Hepatocyte (in vitro differentiated cells): Measurements from ENCODE around the gene SLC17A8. TPM values are rescaled to one million over a fixed set of nuclear protein-coding genes. Genes with fewer than 3 reads are reported as not detected.
"Not testable (repeated sequence)": the region's sequence is repeated elsewhere in the genome, so short reads cannot be mapped to it uniquely, and the experiment has no call there.

Experiments used
- DNase-seq: peaks from one replicate; pipeline ENCODE4 v3.0.0-alpha.2; 2016; ENCODE audit warnings: low spot score
- H2AFZ ChIP-seq: fragments of 200-600 bp; sonication (generic); 2 replicates; pipeline ENCODE4 v1.6.0; 2016; ENCODE audit warnings: antibody characterized with exemption, mild to moderate bottlenecking
- H3K27ac ChIP-seq: fragments of 200-600 bp; sonication (generic); 2 replicates; pipeline ENCODE4 v1.5.1; 2016; ENCODE audit warnings: mild to moderate bottlenecking
- H3K27me3 ChIP-seq: fragments of 200-600 bp; sonication (generic); 2 replicates; pipeline ENCODE4 v1.6.1; 2016
- H3K36me3 ChIP-seq: fragments of 200-600 bp; sonication (generic); replicated peaks from 2 replicates; pipeline ENCODE4 v1.5.1; 2016; ENCODE audit warnings: low read depth; ENCODE audit not compliant: insufficient read depth
- H3K4me1 ChIP-seq: fragments of 200-600 bp; sonication (generic); 2 replicates; pipeline ENCODE4 v1.5.1; 2016; ENCODE audit warnings: mild to moderate bottlenecking, moderate library complexity; ENCODE audit not compliant: insufficient read depth
- H3K4me2 ChIP-seq: fragments of 200-600 bp; sonication (generic); 2 replicates; pipeline ENCODE4 v1.6.0; 2016
- H3K4me3 ChIP-seq: fragments of 200-600 bp; sonication (generic); 2 replicates; pipeline ENCODE4 v1.5.1; 2016; ENCODE audit warnings: mild to moderate bottlenecking
- H3K79me2 ChIP-seq: fragments of 200-600 bp; sonication (generic); 2 replicates; pipeline ENCODE4 v1.6.0; 2017; ENCODE audit warnings: mild to moderate bottlenecking
- H3K9me2 ChIP-seq: fragments of 200-600 bp; sonication (generic); replicated peaks from 2 replicates; pipeline ENCODE4 v1.6.0; 2017; ENCODE audit warnings: mild to moderate bottlenecking; ENCODE audit not compliant: insufficient read depth
- H3K9me3 ChIP-seq: fragments of 200-600 bp; sonication (generic); 2 replicates; pipeline ENCODE4 v1.5.1; 2016; ENCODE audit warnings: low read depth, mild to moderate bottlenecking
- H4K20me1 ChIP-seq: fragments of 200-600 bp; sonication (generic); 2 replicates; pipeline ENCODE4 v1.6.0; 2016; ENCODE audit warnings: mild to moderate bottlenecking; ENCODE audit not compliant: insufficient read depth, poor library complexity, severe bottlenecking
- EZH2 ChIP-seq: fragments of 200-600 bp; sonication (generic); IDR thresholded peaks from 2 replicates; pipeline ENCODE4 v1.6.1; 2016; ENCODE audit warnings: antibody characterized with exemption, mild to moderate bottlenecking, borderline replicate concordance
- EZH2phosphoT487 ChIP-seq: fragments of 200-600 bp; sonication (generic); IDR thresholded peaks from one replicate; pipeline ENCODE4 v1.6.1; 2018; ENCODE audit warnings: antibody characterized with exemption, mild to moderate bottlenecking, low read depth, moderate library complexity; ENCODE audit not compliant: unreplicated experiment, severe bottlenecking
- WGBS: methylation state at CpG from one replicate; pipeline ENCODE4 v1.1.6; 2016; ENCODE audit warnings: low lambda C conversion rate; ENCODE audit errors: missing lambda C conversion rate; 5-methylcytosine and 5-hydroxymethylcytosine counted together
- polyA plus RNA-seq: library from polyadenylated mRNA; unstranded; fragments of >200 nt; fragmentation: Nextera tagmentation; extraction: Ambion mirVana; gene quantifications from 2 replicates; pipeline ENCODE4 v1.2.1, GENCODE V29; 2016
- total RNA-seq: library from RNA; depleted of rRNA; stranded (reverse); fragments of >200 nt; gene quantifications from 2 replicates; pipeline ENCODE4 v1.2.3, GENCODE V29; 2014
- TF ChIP-seq, protein P1 (sequence below): fragments of 200-600 bp; sonication (generic); IDR thresholded peaks from 2 replicates; pipeline ENCODE4 v1.5.1; 2016; ENCODE audit warnings: antibody characterized with exemption, mild to moderate bottlenecking; ENCODE audit not compliant: poor library complexity

The SLC17A8 gene
- total and polyA plus RNA-seq, 2 experiments from 2014 or later: 0.10 TPM; not detected in 1

DNA sequence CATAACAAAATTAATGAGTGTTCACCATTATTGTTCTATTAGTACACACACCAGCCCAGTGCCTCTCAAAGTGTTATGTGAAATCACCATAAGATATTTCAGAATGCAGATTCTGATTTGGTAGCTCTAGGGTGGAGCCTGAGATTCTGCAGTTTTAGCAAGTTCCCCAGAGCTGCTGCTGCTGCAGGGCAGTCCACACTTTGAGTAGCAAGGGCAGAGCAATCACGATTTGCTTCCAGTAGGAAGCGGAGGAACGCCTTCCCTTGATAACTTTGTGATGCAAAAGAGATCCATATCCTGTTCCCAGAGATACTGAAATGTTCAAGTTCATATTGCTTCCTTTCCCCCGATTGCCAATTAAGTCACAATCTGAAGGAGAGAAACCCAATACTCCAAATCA lies 57.9 kb downstream of the SLC17A8 start:
- Histone ChIP-seq H2AFZ (no peak overlapping the region), H3K4me1 (no peaks in the 10 kb centered on the region), H3K79me2 (no peaks in the 10 kb centered on the region), H3K27ac (no peak overlapping the region), H3K27me3 (no peaks in the 10 kb centered on the region), H3K4me3 (no peak overlapping the region), H3K36me3 (no peaks in the 10 kb centered on the region), H3K9me2 (no peaks in the 10 kb centered on the region), H3K9me3 (no peaks in the 10 kb centered on the region), H3K4me2 (no peak overlapping the region), H4K20me1 (no peaks in the 10 kb centered on the region)
- WGBS: 61% methylated on average over 4 of the region's 4 CpGs
- DNase-seq: no peak
- TF ChIP-seq EZH2phosphoT487: no peak

DNA sequence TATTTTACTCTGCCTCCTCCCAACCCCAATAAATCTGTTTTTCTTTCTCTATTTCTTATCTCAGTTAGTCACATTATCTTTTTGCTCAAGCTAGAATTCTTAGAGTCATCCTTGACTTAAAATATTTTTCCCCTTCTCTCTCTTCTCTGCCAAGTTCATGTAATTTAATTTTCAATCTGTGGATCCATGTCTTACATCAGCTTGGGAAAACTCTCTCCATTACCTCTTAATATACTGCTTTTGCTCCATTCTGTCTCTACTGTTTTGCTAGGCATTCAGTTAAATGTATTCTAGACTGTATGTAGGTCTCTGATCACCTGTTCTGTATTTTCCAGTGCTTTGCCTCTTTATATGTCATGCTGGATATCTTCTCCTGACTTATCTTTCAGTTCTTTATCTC lies 65.8 kb downstream of the SLC17A8 start:
- Histone ChIP-seq H3K9me3 (no peaks in the 10 kb centered on the region), H4K20me1 (no peaks in the 10 kb centered on the region), H3K4me1 (no peaks in the 10 kb centered on the region), H3K9me2 (no peaks in the 10 kb centered on the region), H3K36me3 (no peaks in the 10 kb centered on the region), H3K4me3 (no peak overlapping the region), H3K27ac (no peak overlapping the region), H3K4me2 (no peak overlapping the region), H2AFZ (no peak overlapping the region), H3K79me2 (no peaks in the 10 kb centered on the region), H3K27me3 (no peaks in the 10 kb centered on the region)
- no peak for DNase-seq
- TF ChIP-seq, protein P1, sequence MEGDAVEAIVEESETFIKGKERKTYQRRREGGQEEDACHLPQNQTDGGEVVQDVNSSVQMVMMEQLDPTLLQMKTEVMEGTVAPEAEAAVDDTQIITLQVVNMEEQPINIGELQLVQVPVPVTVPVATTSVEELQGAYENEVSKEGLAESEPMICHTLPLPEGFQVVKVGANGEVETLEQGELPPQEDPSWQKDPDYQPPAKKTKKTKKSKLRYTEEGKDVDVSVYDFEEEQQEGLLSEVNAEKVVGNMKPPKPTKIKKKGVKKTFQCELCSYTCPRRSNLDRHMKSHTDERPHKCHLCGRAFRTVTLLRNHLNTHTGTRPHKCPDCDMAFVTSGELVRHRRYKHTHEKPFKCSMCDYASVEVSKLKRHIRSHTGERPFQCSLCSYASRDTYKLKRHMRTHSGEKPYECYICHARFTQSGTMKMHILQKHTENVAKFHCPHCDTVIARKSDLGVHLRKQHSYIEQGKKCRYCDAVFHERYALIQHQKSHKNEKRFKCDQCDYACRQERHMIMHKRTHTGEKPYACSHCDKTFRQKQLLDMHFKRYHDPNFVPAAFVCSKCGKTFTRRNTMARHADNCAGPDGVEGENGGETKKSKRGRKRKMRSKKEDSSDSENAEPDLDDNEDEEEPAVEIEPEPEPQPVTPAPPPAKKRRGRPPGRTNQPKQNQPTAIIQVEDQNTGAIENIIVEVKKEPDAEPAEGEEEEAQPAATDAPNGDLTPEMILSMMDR: no peak
- TF ChIP-seq EZH2: no peak
- no peak for TF ChIP-seq EZH2phosphoT487

DNA sequence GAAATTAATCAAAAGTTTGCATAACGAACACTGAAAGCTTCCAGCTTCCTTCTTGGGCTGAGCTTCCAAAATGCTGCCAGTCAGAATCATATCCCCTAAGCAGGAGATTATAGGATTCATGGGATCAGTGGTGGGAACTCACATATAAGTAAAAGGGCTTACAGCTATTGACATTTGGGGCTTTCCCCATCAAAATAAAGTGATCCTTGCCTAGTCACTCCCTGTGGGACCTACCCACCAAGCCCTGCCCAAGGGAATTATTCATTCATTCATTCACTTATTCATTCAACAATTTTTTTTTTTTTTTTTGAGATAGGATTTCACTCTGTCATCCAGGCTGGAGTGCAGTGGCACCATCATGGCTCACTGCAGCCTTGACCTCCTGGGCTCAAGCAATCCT lies 69.3 kb downstream of the SLC17A8 start:
- Histone ChIP-seq H4K20me1 (no peaks in the 10 kb centered on the region), H3K4me2 (no peak overlapping the region), H3K9me2 (no peaks in the 10 kb centered on the region), H2AFZ (no peak overlapping the region), H3K27ac (peak overlapping the region; percentile 71), H3K4me1 (no peaks in the 10 kb centered on the region), H3K79me2 (no peaks in the 10 kb centered on the region), H3K9me3 (no peaks in the 10 kb centered on the region), H3K4me3 (no peak overlapping the region), H3K27me3 (no peaks in the 10 kb centered on the region), H3K36me3 (no peaks in the 10 kb centered on the region)
- WGBS: 39% methylated on average over 1 of the region's 1 CpG
- no peak for TF ChIP-seq EZH2
- no peak for TF ChIP-seq EZH2phosphoT487
- TF ChIP-seq, protein P1: no peak
- no peak for DNase-seq

DNA sequence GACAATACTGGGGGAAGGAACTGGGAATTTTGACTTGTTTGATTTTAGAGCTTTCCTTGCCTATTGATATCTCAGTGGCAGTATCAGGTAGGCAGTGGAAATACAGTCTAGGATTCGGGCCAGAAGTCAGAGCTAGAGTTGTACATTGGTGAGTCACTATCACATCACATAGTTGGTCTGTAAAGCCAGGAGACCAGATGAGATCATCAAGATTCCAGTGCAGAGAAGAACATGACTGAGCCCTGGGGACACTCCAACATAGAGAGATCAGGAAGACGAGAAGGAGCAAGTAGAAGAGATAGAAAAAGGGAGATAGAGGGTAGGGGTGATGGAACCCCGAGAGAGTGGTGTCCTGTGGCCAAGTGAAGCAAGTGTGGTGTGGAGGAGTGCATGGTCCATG lies 70.2 kb downstream of the SLC17A8 start:
- no peak overlapping the region for H3K4me2 ChIP-seq
- no peak overlapping the region for H3K4me3 ChIP-seq
- H3K79me2 ChIP-seq: no peaks in the 10 kb centered on the region
- WGBS: 73% methylated on average over 3 of the region's 3 CpGs
- no peaks in the 10 kb centered on the region for H3K9me3 ChIP-seq
- no peaks in the 10 kb centered on the region for H3K9me2 ChIP-seq
- peak overlapping the region; percentile 71 for H3K27ac ChIP-seq
- no peaks in the 10 kb centered on the region for H4K20me1 ChIP-seq
- no peaks in the 10 kb centered on the region for H3K36me3 ChIP-seq
- DNase-seq: peak; percentile 60
- TF ChIP-seq, protein P1: no peak
- TF ChIP-seq EZH2phosphoT487: no peak
- TF ChIP-seq EZH2: no peak
- H3K4me1 ChIP-seq: no peaks in the 10 kb centered on the region
- H3K27me3 ChIP-seq: no peaks in the 10 kb centered on the region
- no peak overlapping the region for H2AFZ ChIP-seq

DNA sequence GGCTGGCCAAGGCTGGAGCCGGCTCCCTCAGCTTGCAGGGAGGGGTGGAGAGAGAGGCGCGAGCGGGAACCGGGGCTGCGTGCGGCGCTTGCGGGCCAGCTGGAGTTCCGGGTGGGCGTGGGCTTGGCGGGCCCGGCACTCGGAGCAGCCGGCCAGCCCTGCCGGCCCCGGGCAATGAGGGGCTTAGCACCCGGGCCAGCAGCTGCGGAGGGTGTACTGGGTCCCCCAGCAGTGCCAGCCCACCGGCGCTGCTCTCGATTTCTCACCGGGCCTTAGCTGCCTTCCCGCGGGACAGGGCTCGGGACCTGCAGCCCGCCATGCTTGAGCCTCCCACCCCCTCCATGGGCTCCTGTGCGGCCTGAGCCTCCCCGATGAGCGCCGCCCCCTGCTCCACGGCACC lies 73.4 kb downstream of the SLC17A8 start:
- H3K36me3 ChIP-seq, H3K27me3 ChIP-seq, H4K20me1 ChIP-seq, H3K9me2 ChIP-seq, H3K27ac ChIP-seq, H3K4me1 ChIP-seq, H3K4me2 ChIP-seq, H3K9me3 ChIP-seq, H3K79me2 ChIP-seq, H3K4me3 ChIP-seq, DNase-seq, H2AFZ ChIP-seq: not testable (repeated sequence)
- over 99% methylated on average over 30 of the region's 32 CpGs for WGBS
